SH-SY5Y (cell line): ENCODE measurements around the gene SPATA2.

Experiments used
- GATA2 ChIP-seq: IDR thresholded peaks from 2 replicates; pipeline ENCODE4 v1.6.1; 2011; ENCODE audit warnings: mild to moderate bottlenecking, low read depth, low read length
- GATA3 ChIP-seq: IDR thresholded peaks from 2 replicates; pipeline ENCODE4 v1.6.1; 2011; ENCODE audit warnings: low read depth, mild to moderate bottlenecking, low read length, moderate library complexity

- no peak for TF ChIP-seq GATA3
- TF ChIP-seq GATA2: no peak; the same call in 1 of the 2 replicates
Measured at GRCh38 chr20:49915118-49915379, 280 bp downstream of the SPATA2 start.
